Stomach (tissue), 4 donors: ENCODE measurements around the gene CYP2A6.
"Not testable (repeated sequence)": the region's sequence is repeated elsewhere in the genome, so short reads cannot be mapped to it uniquely, and the experiment has no call there.

ENCODE experiments used
- CTCF ChIP-seq, 7 experiments: fragments of 450-650 bp in 4 of 7; fragments of 200-600 bp in 3 of 7; sonication (generic) in 3 of 7; IDR thresholded peaks; one replicate each; pipeline ENCODE4 v1.5.1; 2016 to 2019; ENCODE audit warnings: antibody characterized with exemption in 7 of 7, control low read depth in 2 of 7, mild to moderate bottlenecking in 1 of 7
- EP300 ChIP-seq: sonication (generic); formaldehyde crosslinking; IDR thresholded peaks from one replicate; pipeline ENCODE4 v1.6.1; 2017; ENCODE audit warnings: antibody characterized with exemption
- POLR2A ChIP-seq, 4 donors: fragments of 450-650 bp; IDR thresholded peaks; one replicate each; pipeline ENCODE4 v1.6.1; 2016; ENCODE audit warnings: antibody characterized with exemption in 4 of 4, control low read depth in 2 of 4, mild to moderate bottlenecking in 1 of 4, moderate library complexity in 1 of 4
- POLR2AphosphoS5 ChIP-seq, 3 donors: sonication (generic); formaldehyde crosslinking; IDR thresholded peaks; one replicate each; pipeline ENCODE4 v1.6.1; 2016; ENCODE audit warnings: antibody characterized with exemption in 3 of 3

GRCh38 chr19:40879349-40879748 lies 29.1 kb upstream of the CYP2A6 start:
- not testable (repeated sequence) for TF ChIP-seq POLR2A (IDR thresholded peaks at IDR 0.05); CTCF (IDR thresholded peaks at IDR 0.05); POLR2AphosphoS5 (IDR thresholded peaks at IDR 0.05); EP300
